OCI-LY1 (cell line): ENCODE data around the gene ELL3.
A peak's percentile ranks its signal among the peaks of the same experiment; 100 is the strongest.

Experiments used
- H2AFZ ChIP-seq: fragments of 200-600 bp; sonication (generic), shearing (Covaris generic); 2 replicates; pipeline ENCODE4 v1.6.0; 2014; ENCODE audit warnings: antibody characterized with exemption, mild to moderate bottlenecking, low read length
- H3F3A ChIP-seq: fragments of 200-600 bp; sonication (generic), shearing (Covaris generic); 2 replicates; pipeline ENCODE4 v1.6.0; 2014; ENCODE audit warnings: mild to moderate bottlenecking, antibody characterized with exemption, low read length, moderate library complexity; ENCODE audit not compliant: insufficient read depth
- H3K27ac ChIP-seq: fragments of 200-600 bp; sonication (generic); 2 replicates; pipeline ENCODE4 v1.5.1; 2014; ENCODE audit warnings: low read length, mixed run types, mild to moderate bottlenecking, low read depth; ENCODE audit not compliant: poor library complexity, severe bottlenecking
- H3K27me3 ChIP-seq: fragments of 200-600 bp; sonication (generic); 2 replicates; pipeline ENCODE4 v1.6.0; 2014; ENCODE audit warnings: antibody characterized with exemption, mild to moderate bottlenecking, low read length, moderate library complexity; ENCODE audit not compliant: insufficient read depth
- H3K36me3 ChIP-seq: fragments of 200-600 bp; sonication (generic); 2 replicates; pipeline ENCODE4 v1.6.1; 2014; ENCODE audit warnings: mild to moderate bottlenecking, antibody characterized with exemption, low read length, moderate library complexity, mixed read lengths; ENCODE audit not compliant: insufficient read depth
- H3K4me1 ChIP-seq: fragments of 200-600 bp; sonication (generic); 2 replicates; pipeline ENCODE4 v1.5.1; 2014; ENCODE audit warnings: mild to moderate bottlenecking, low read length, moderate library complexity; ENCODE audit not compliant: insufficient read depth, severe bottlenecking
- H3K4me2 ChIP-seq: fragments of 200-600 bp; sonication (generic), shearing (Covaris generic); 2 replicates; pipeline ENCODE4 v1.6.1; 2014; ENCODE audit warnings: low read length
- H3K4me3 ChIP-seq: fragments of 200-600 bp; sonication (generic); 2 replicates; pipeline ENCODE4 v1.5.1; 2014; ENCODE audit warnings: low read length, low read depth, mild to moderate bottlenecking, mixed read lengths; ENCODE audit not compliant: poor library complexity, severe bottlenecking
- H3K79me2 ChIP-seq: fragments of 200-600 bp; shearing (Covaris generic); 2 replicates; pipeline ENCODE4 v1.6.1; 2016; ENCODE audit warnings: mixed run types, low read length, mixed read lengths; ENCODE audit not compliant: insufficient read depth
- H3K9ac ChIP-seq: fragments of 200-600 bp; sonication (generic), shearing (Covaris generic); 2 replicates; pipeline ENCODE4 v1.6.1; 2014; ENCODE audit warnings: mild to moderate bottlenecking, low read length, mixed read lengths
- H3K9me2 ChIP-seq: fragments of 200-600 bp; sonication (generic), shearing (Covaris generic); 2 replicates; pipeline ENCODE4 v1.6.1; 2014; ENCODE audit warnings: low read depth, mild to moderate bottlenecking, low read length, mixed read lengths
- H3K9me3 ChIP-seq: fragments of 200-600 bp; shearing (Covaris generic); 2 replicates; pipeline ENCODE4 v1.6.1; 2014; ENCODE audit warnings: low read length, mixed read lengths
- H4K20me1 ChIP-seq: fragments of 200-600 bp; sonication (generic), shearing (Covaris generic); 2 replicates; pipeline ENCODE4 v1.6.0; 2016; ENCODE audit warnings: mild to moderate bottlenecking, low read length; ENCODE audit not compliant: insufficient read depth
- CTCF ChIP-seq: fragments of 200-600 bp; sonication (generic), shearing (Covaris generic); IDR thresholded peaks from 2 replicates; pipeline ENCODE4 v1.5.1; 2017; ENCODE audit warnings: mild to moderate bottlenecking, antibody characterized with exemption, low read length, moderate library complexity, mixed read lengths
- EZH2 ChIP-seq: fragments of 200-600 bp; sonication (generic), shearing (Covaris generic); IDR thresholded peaks from 2 replicates; pipeline ENCODE4 v1.8.0; 2017; ENCODE audit warnings: borderline replicate concordance, mixed run types, mild to moderate bottlenecking, antibody characterized with exemption, low read length, moderate library complexity, mixed read lengths

Gene ELL3

DNA sequence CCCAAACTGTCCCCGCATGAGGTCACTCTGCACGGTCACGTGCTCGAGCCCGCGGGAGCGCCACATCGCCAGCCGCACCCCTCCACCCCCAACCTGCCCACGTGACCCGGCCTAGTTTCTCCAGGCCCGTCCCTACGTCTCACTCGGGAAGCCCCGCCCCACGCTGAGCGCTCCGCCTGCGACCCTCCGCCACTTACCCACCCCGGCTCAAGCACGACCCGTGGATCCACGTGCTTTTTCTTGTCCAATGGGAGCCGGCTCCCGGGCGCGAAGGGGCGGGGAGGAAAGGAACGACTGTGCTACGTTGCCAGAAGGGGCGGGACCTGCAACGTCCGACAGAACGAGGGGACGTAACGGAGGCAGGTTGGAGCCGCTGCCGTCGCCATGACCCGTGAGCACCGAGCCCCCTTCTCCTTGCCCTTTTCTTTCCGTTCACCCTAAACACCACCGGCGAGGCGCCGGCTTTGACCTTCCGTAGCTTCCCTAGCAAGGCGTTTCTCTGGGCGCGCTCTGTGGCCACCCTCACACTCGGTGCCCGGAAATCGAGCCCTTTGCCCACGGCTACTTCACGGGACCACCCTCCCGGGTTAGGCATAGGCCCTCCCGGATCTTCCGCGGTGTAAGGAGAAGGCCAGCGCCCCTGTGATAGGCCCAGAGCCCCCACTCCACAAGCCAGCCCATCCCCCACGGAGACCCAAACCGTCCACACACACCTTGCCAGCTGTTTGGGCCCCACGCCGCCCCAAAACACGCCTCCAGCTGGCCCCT is 15.4 kb upstream of the ELL3 start, which contains the start of gene SERF2:
TSS of gene SERF2 (plus strand) at position 328 of the 768 bp plus-strand sequence. CDS start at position 385, 57 bp downstream.
- Histone ChIP-seq H3K36me3 (peaks cover 47% of the 10 kb centered on the region), H3K4me1 (peaks cover 80% of the 10 kb centered on the region), H3K79me2 (peaks cover 12% of the 10 kb centered on the region; the same call in 1 of the 2 replicates), H3K4me3 (peak within 1 kb of the TSS; percentile 97), H2AFZ (no peak within 1 kb of the TSS), H3K27me3 (no peaks in the 10 kb centered on the region), H3K9ac (peak within 1 kb of the TSS; percentile 99), H3K27ac (peak within 1 kb of the TSS; percentile 99), H3F3A (peaks cover 21% of the 10 kb centered on the region), H4K20me1 (no peaks in the 10 kb centered on the region), H3K9me2 (no peaks in the 10 kb centered on the region), H3K4me2 (peak within 1 kb of the TSS; percentile 86), H3K9me3 (no peaks in the 10 kb centered on the region)
- no peak for TF ChIP-seq EZH2
- no peak for TF ChIP-seq CTCF

DNA sequence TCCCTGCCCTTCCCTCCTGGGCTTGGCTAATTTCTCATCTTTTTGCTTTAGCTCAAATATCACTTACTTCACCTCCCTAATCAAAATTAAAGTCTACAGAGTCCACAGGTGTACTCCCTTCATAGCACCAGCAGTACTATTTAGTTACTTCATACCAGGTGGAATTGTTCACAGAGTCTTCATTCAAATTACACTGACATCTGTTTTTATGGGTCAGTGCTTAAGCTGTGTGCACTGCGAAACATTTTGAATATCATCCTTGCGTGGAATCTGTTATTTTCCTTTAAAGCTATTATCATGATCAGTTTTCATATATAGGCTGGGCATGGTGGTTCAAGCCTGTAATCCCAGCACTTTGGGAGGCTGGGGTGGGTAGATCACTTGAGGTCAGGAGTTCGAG is 12.6 kb upstream of the ELL3 start:
- peaks cover 12% of the 10 kb centered on the region; the same call in 1 of the 2 replicates for H3K79me2 ChIP-seq
- H3K4me2 ChIP-seq = peak overlapping the region; percentile 71

GRCh38 chr15:43779016-43779415 is 2.2 kb upstream of the ELL3 start:
- TF ChIP-seq EZH2 (no peak), CTCF (no peak)
- Histone ChIP-seq H3F3A (peaks cover 15% of the 10 kb centered on the region), H3K79me2 (peaks cover 10% of the 10 kb centered on the region)

More for the DNA sequence above, 12.6 kb upstream of the ELL3 start:
- H3K36me3 ChIP-seq = peaks cover 39% of the 10 kb centered on the region
- no peak overlapping the region for H2AFZ ChIP-seq
- H3K9me3 ChIP-seq = no peaks in the 10 kb centered on the region
- peaks cover 64% of the 10 kb centered on the region for H3K4me1 ChIP-seq
- H3K4me3 ChIP-seq = peak overlapping the region; percentile 19
- TF ChIP-seq EZH2 = no peak
- no peak for TF ChIP-seq CTCF
- no peaks in the 10 kb centered on the region for H4K20me1 ChIP-seq
- peaks cover 4% of the 10 kb centered on the region; the same call in 1 of the 2 replicates for H3F3A ChIP-seq
- H3K27me3 ChIP-seq = no peaks in the 10 kb centered on the region
- H3K9ac ChIP-seq = peak overlapping the region; percentile 61
- no peaks in the 10 kb centered on the region for H3K9me2 ChIP-seq
- peak overlapping the region; percentile 99 for H3K27ac ChIP-seq

More at GRCh38 chr15:43779016-43779415, 2.2 kb upstream of the ELL3 start:
- Histone ChIP-seq H3K9me3 (no peaks in the 10 kb centered on the region), H3K27me3 (no peaks in the 10 kb centered on the region), H3K9me2 (no peaks in the 10 kb centered on the region), H3K27ac (peak overlapping the region; percentile 64), H3K36me3 (peaks cover 26% of the 10 kb centered on the region), H3K4me1 (peaks cover 45% of the 10 kb centered on the region), H3K4me2 (no peak overlapping the region), H3K4me3 (no peak overlapping the region), H2AFZ (no peak overlapping the region), H4K20me1 (no peaks in the 10 kb centered on the region), H3K9ac (no peak overlapping the region)
